Neutrophil (primary cell): ENCODE results near the gene PRLR.

Source experiments
- H3K27ac ChIP-seq: fragments of 200-600 bp; sonication (generic); 2 replicates; pipeline ENCODE4 v1.5.1; 2016; ENCODE audit warnings: mild to moderate bottlenecking, moderate library complexity
- H3K27me3 ChIP-seq: fragments of 200-600 bp; sonication (generic); 2 replicates; pipeline ENCODE4 v1.6.0; 2016; ENCODE audit warnings: mild to moderate bottlenecking
- H3K36me3 ChIP-seq: fragments of 200-600 bp; sonication (generic); 2 replicates; pipeline ENCODE4 v1.5.1; 2017
- H3K4me1 ChIP-seq, 2 experiments: fragments of 200-600 bp in 1 of 2; sonication (generic) in 1 of 2; 1 replicate in 1 of 2; 2 replicates in 1 of 2; pipeline versions ENCODE4 v1.5.1 to v1.6.1; 2013 to 2016; ENCODE audit warnings: low read depth in 1 of 2, low read length in 1 of 2, mild to moderate bottlenecking in 1 of 2, moderate library complexity in 1 of 2; ENCODE audit not compliant: control insufficient read depth in 1 of 2, insufficient read depth in 1 of 2
- H3K4me3 ChIP-seq, 2 experiments: fragments of 200-600 bp in 1 of 2; sonication (generic) in 1 of 2; 1 replicate in 1 of 2; 2 replicates in 1 of 2; pipeline ENCODE4 v1.5.1; 2013 to 2016; ENCODE audit warnings: low read depth in 1 of 2, low read length in 1 of 2, mild to moderate bottlenecking in 1 of 2, moderate library complexity in 1 of 2
- H3K9me3 ChIP-seq: fragments of 200-600 bp; sonication (generic); 2 replicates; pipeline ENCODE4 v1.5.1; 2016
- TF ChIP-seq, protein P1 (sequence below): fragments of 200-600 bp; sonication (generic); IDR thresholded peaks from 2 replicates; pipeline ENCODE4 v1.5.1; 2016; ENCODE audit warnings: antibody characterized with exemption

The PRLR gene

GRCh38 chr5:35091704-35092103 is 138.6 kb downstream of the PRLR start:
- Histone ChIP-seq H3K36me3 (no peaks in the 10 kb centered on the region), H3K4me3 (no peak overlapping the region), H3K27ac (no peak overlapping the region), H3K27me3 (peaks cover 4% of the 10 kb centered on the region), H3K4me1 (no peaks in the 10 kb centered on the region), H3K9me3 (no peaks in the 10 kb centered on the region)
- TF ChIP-seq, protein P1, sequence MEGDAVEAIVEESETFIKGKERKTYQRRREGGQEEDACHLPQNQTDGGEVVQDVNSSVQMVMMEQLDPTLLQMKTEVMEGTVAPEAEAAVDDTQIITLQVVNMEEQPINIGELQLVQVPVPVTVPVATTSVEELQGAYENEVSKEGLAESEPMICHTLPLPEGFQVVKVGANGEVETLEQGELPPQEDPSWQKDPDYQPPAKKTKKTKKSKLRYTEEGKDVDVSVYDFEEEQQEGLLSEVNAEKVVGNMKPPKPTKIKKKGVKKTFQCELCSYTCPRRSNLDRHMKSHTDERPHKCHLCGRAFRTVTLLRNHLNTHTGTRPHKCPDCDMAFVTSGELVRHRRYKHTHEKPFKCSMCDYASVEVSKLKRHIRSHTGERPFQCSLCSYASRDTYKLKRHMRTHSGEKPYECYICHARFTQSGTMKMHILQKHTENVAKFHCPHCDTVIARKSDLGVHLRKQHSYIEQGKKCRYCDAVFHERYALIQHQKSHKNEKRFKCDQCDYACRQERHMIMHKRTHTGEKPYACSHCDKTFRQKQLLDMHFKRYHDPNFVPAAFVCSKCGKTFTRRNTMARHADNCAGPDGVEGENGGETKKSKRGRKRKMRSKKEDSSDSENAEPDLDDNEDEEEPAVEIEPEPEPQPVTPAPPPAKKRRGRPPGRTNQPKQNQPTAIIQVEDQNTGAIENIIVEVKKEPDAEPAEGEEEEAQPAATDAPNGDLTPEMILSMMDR, result no peak

DNA sequence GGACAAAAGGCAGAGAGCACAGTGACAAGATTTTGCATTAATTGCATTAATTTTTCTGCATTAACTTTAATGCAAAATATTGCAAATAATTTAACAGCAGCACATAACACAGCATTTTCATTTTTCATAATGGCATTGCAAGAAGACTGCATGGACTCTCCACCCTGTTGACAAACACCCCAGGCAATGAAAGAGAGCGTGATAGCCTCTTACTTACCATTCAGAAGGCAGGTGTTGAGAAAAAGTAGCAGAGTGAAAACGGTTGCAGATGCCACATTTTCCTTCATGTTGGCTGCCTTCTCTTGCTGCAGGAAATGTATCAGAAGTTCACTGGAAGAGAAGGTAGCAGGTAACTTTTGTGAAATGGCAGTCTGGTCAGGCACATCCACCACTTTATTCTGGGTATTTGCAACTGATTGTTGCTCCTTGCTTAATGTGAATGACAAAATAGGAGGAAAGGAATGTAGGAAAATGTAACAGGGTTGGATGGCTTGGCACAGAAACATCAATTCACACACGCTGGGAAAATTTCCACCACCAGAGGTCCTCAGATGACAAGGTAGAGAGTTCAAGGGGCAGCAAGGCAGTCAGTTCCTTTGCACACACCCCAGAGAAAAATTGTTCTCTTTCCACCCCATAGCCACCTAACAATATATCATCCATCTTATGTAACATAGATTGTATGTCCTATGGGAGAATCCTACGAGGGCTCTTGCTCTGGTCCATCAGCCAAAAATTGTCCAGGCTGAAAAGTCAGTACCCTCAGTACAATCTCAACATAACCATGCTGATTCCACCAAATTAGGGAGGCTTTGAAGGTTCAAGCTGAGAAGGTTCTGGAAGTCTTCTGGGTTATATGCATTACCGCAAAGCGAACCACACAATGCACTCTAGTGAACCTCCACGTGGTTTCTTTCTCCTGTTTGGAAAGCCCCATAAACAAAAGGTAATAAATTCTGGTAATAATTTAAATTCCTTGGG is 140.7 kb downstream of the PRLR start:
- H3K27me3 ChIP-seq, result peaks cover 4% of the 10 kb centered on the region
- H3K4me3 ChIP-seq, result no peak overlapping the region
- no peaks in the 10 kb centered on the region for H3K9me3 ChIP-seq
- H3K36me3 ChIP-seq, result no peaks in the 10 kb centered on the region
- TF ChIP-seq, protein P1, result no peak
- no peaks in the 10 kb centered on the region for H3K4me1 ChIP-seq
- H3K27ac ChIP-seq, result no peak overlapping the region

DNA sequence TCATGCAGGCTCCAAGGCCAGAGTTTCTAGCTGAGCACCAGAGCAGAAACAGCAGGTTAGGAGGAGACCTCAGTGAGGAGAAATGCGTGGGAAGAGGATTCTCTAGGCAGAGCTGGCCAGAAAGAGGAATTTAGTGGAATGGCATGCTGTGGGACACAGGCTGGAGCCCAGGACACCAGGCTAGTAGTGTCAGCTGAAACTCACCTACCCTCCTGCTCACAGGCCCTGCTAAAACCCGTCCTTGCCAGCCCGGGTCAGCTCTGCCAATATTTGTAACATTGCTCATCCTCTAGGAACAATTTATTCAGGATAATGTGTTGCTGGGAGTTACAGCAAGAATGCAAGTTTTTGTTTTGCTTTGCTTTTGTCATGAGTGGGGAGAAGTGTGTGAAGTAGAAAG is 142.3 kb downstream of the PRLR start:
- Histone ChIP-seq H3K9me3 (no peaks in the 10 kb centered on the region), H3K4me1 (no peaks in the 10 kb centered on the region), H3K36me3 (no peaks in the 10 kb centered on the region), H3K27ac (no peak overlapping the region), H3K27me3 (peaks cover 4% of the 10 kb centered on the region), H3K4me3 (no peak overlapping the region)
- TF ChIP-seq, protein P1, result no peak

GRCh38 chr5:35083150-35083549 is 147.1 kb downstream of the PRLR start:
- H3K9me3 ChIP-seq, result no peaks in the 10 kb centered on the region
- H3K36me3 ChIP-seq, result no peaks in the 10 kb centered on the region
- no peak overlapping the region for H3K27ac ChIP-seq
- peaks cover 4% of the 10 kb centered on the region for H3K27me3 ChIP-seq
- no peak overlapping the region for H3K4me3 ChIP-seq
- TF ChIP-seq, protein P1, result no peak
- no peaks in the 10 kb centered on the region for H3K4me1 ChIP-seq

- no peaks in the 10 kb centered on the region for H3K4me1 ChIP-seq
- no peak overlapping the region for H3K4me3 ChIP-seq
These were observed 147.8 kb downstream of the PRLR start for GRCh38 chr5:35082530-35082929.

More at GRCh38 chr5:35082530-35082929, 147.8 kb downstream of the PRLR start:
- Histone ChIP-seq H3K9me3 (no peaks in the 10 kb centered on the region), H3K36me3 (no peaks in the 10 kb centered on the region), H3K27ac (no peak overlapping the region), H3K27me3 (peaks cover 1% of the 10 kb centered on the region)
- TF ChIP-seq, protein P1, result no peak
